ENCODE results near the gene MMS22L. TPM values are rescaled to one million over a fixed set of nuclear protein-coding genes. Genes with fewer than 3 reads are reported as not detected.

The MMS22L gene
- polyA plus RNA-seq, 1 donor from 2014 or later = 3.9 TPM

GRCh38 chr6:97288188-97288587 lies 5.2 kb upstream of the MMS22L start:
- H3K36me3 Mint-ChIP-seq = no peaks in the 10 kb centered on the region
- no peak overlapping the region for H3K4me3 Mint-ChIP-seq
- H3K9me3 Mint-ChIP-seq = peaks cover 0 to 9% (median 0%) of the 10 kb centered on the region in 3 donors
- H3K27me3 Mint-ChIP-seq = no peaks in the 10 kb centered on the region
- H3K4me1 Mint-ChIP-seq = peaks cover 4 to 9% (median 4%) of the 10 kb centered on the region in 3 donors
- H3K27ac Mint-ChIP-seq = no peak overlapping the region

GRCh38 chr6:97282238-97282725 lies 734 bp downstream of the MMS22L start:
- Mint-ChIP-seq H3K27ac (peak overlapping the region; percentile 33 to 95 (median 92)), H3K9me3 (no peaks in the 10 kb centered on the region), H3K4me3 (peak overlapping the region; percentile 95 to 100 (median 97)), H3K36me3 (peaks cover 2% of the 10 kb centered on the region), H3K4me1 (peaks cover 22 to 25% (median 24%) of the 10 kb centered on the region in 3 donors), H3K27me3 (no peaks in the 10 kb centered on the region)

- no peaks in the 10 kb centered on the region for H3K27me3 Mint-ChIP-seq
- H3K9me3 Mint-ChIP-seq = no peaks in the 10 kb centered on the region
- H3K27ac Mint-ChIP-seq = no peak overlapping the region
- peaks cover 3% of the 10 kb centered on the region for H3K36me3 Mint-ChIP-seq
- H3K4me1 Mint-ChIP-seq = peaks cover 22 to 25% (median 24%) of the 10 kb centered on the region in 3 donors
- H3K4me3 Mint-ChIP-seq = peak overlapping the region in 1 of 4 donors; percentile 100
These were observed 2.2 kb downstream of the MMS22L start for GRCh38 chr6:97280766-97281165.

GRCh38 chr6:97275804-97276203 lies 7.2 kb downstream of the MMS22L start:
- no peaks in the 10 kb centered on the region for H3K27me3 Mint-ChIP-seq
- no peak overlapping the region for H3K4me3 Mint-ChIP-seq
- no peak overlapping the region for H3K27ac Mint-ChIP-seq
- no peaks in the 10 kb centered on the region for H3K9me3 Mint-ChIP-seq
- H3K4me1 Mint-ChIP-seq = peaks cover 0 to 7% (median 0%) of the 10 kb centered on the region in 3 donors
- H3K36me3 Mint-ChIP-seq = peaks cover 14% of the 10 kb centered on the region

- Mint-ChIP-seq H3K4me1 (peaks cover 0 to 6% (median 4%) of the 10 kb centered on the region in 3 donors), H3K36me3 (peaks cover 26% of the 10 kb centered on the region), H3K27me3 (no peaks in the 10 kb centered on the region), H3K27ac (no peak overlapping the region), H3K9me3 (no peaks in the 10 kb centered on the region), H3K4me3 (no peak overlapping the region)
These were observed 13.2 kb downstream of the MMS22L start for GRCh38 chr6:97269821-97270220.

- H3K36me3 Mint-ChIP-seq = peaks cover 37% of the 10 kb centered on the region
- H3K27ac Mint-ChIP-seq = no peak overlapping the region
- H3K4me3 Mint-ChIP-seq = no peak overlapping the region
- H3K9me3 Mint-ChIP-seq = peaks cover 0 to 2% (median 0%) of the 10 kb centered on the region in 3 donors
- peaks cover 2 to 11% (median 6%) of the 10 kb centered on the region in 3 donors for H3K4me1 Mint-ChIP-seq
- no peaks in the 10 kb centered on the region for H3K27me3 Mint-ChIP-seq
These were observed 20.3 kb downstream of the MMS22L start for GRCh38 chr6:97262676-97263075.

GRCh38 chr6:97246842-97247241 lies 36.2 kb downstream of the MMS22L start:
- Mint-ChIP-seq H3K27ac (no peak overlapping the region), H3K27me3 (no peaks in the 10 kb centered on the region), H3K36me3 (peaks cover 14% of the 10 kb centered on the region), H3K4me1 (no peaks in the 10 kb centered on the region), H3K4me3 (no peak overlapping the region), H3K9me3 (peaks cover 2 to 13% (median 2%) of the 10 kb centered on the region in 3 donors)

- H3K36me3 Mint-ChIP-seq = peaks cover 17% of the 10 kb centered on the region
- no peak overlapping the region for H3K4me3 Mint-ChIP-seq
- no peak overlapping the region for H3K27ac Mint-ChIP-seq
- no peaks in the 10 kb centered on the region for H3K4me1 Mint-ChIP-seq
- H3K27me3 Mint-ChIP-seq = no peaks in the 10 kb centered on the region
- peaks cover 2 to 14% (median 7%) of the 10 kb centered on the region in 3 donors for H3K9me3 Mint-ChIP-seq
These were observed 42.8 kb downstream of the MMS22L start for GRCh38 chr6:97240222-97240621.

- H3K4me1 Mint-ChIP-seq = no peaks in the 10 kb centered on the region
- H3K36me3 Mint-ChIP-seq = peaks cover 16% of the 10 kb centered on the region
- H3K4me3 Mint-ChIP-seq = no peak overlapping the region
- no peak overlapping the region for H3K27ac Mint-ChIP-seq
- H3K27me3 Mint-ChIP-seq = no peaks in the 10 kb centered on the region
- peaks cover 0 to 5% (median 0%) of the 10 kb centered on the region in 3 donors for H3K9me3 Mint-ChIP-seq
These were observed 51.1 kb downstream of the MMS22L start for GRCh38 chr6:97231911-97232310.

GRCh38 chr6:97222903-97223302 lies 60.1 kb downstream of the MMS22L start:
- peak overlapping the region in 1 of 3 donors; percentile 15 for H3K27ac Mint-ChIP-seq
- no peaks in the 10 kb centered on the region for H3K9me3 Mint-ChIP-seq
- no peaks in the 10 kb centered on the region for H3K27me3 Mint-ChIP-seq
- peaks cover 8% of the 10 kb centered on the region for H3K36me3 Mint-ChIP-seq
- H3K4me3 Mint-ChIP-seq = no peak overlapping the region
- H3K4me1 Mint-ChIP-seq = peaks cover 0 to 3% (median 0%) of the 10 kb centered on the region in 3 donors

GRCh38 chr6:97218912-97219311 lies 64.1 kb downstream of the MMS22L start:
- Mint-ChIP-seq H3K27me3 (no peaks in the 10 kb centered on the region), H3K4me3 (no peak overlapping the region), H3K27ac (no peak overlapping the region), H3K9me3 (no peaks in the 10 kb centered on the region), H3K4me1 (peaks cover 0 to 4% (median 3%) of the 10 kb centered on the region in 3 donors), H3K36me3 (peaks cover 6% of the 10 kb centered on the region)

- no peaks in the 10 kb centered on the region for H3K27me3 Mint-ChIP-seq
These were observed 67.8 kb downstream of the MMS22L start for GRCh38 chr6:97215157-97215769.

GRCh38 chr6:97214671-97215070 lies 68.3 kb downstream of the MMS22L start:
- H3K4me3 Mint-ChIP-seq = no peak overlapping the region
- H3K27ac Mint-ChIP-seq = no peak overlapping the region
- H3K9me3 Mint-ChIP-seq = no peaks in the 10 kb centered on the region
- peaks cover 10% of the 10 kb centered on the region for H3K36me3 Mint-ChIP-seq
- H3K4me1 Mint-ChIP-seq = peaks cover 0 to 4% (median under 1%) of the 10 kb centered on the region in 3 donors
- H3K27me3 Mint-ChIP-seq = no peaks in the 10 kb centered on the region

More at GRCh38 chr6:97215157-97215769, 67.8 kb downstream of the MMS22L start:
- Mint-ChIP-seq H3K36me3 (peaks cover 10% of the 10 kb centered on the region), H3K4me3 (no peak overlapping the region), H3K27ac (no peak overlapping the region), H3K9me3 (no peaks in the 10 kb centered on the region), H3K4me1 (peaks cover 0 to 4% (median 3%) of the 10 kb centered on the region in 3 donors)

GRCh38 chr6:97207383-97207782 lies 75.6 kb downstream of the MMS22L start:
- Mint-ChIP-seq H3K36me3 (peaks cover 2% of the 10 kb centered on the region), H3K27me3 (no peaks in the 10 kb centered on the region), H3K4me1 (no peaks in the 10 kb centered on the region), H3K27ac (peak overlapping the region in 1 of 3 donors; percentile 1), H3K4me3 (no peak overlapping the region), H3K9me3 (no peaks in the 10 kb centered on the region)

GRCh38 chr6:97205966-97206365 lies 77.0 kb downstream of the MMS22L start:
- Mint-ChIP-seq H3K27me3 (no peaks in the 10 kb centered on the region), H3K4me3 (no peak overlapping the region), H3K9me3 (no peaks in the 10 kb centered on the region), H3K27ac (no peak overlapping the region), H3K36me3 (no peaks in the 10 kb centered on the region), H3K4me1 (no peaks in the 10 kb centered on the region)

- H3K27me3 Mint-ChIP-seq = no peaks in the 10 kb centered on the region
These were observed 79.7 kb downstream of the MMS22L start for GRCh38 chr6:97203343-97203742.

More at GRCh38 chr6:97203343-97203742, 79.7 kb downstream of the MMS22L start:
- Mint-ChIP-seq H3K27ac (no peak overlapping the region), H3K4me1 (no peaks in the 10 kb centered on the region), H3K4me3 (no peak overlapping the region), H3K36me3 (peaks cover 3% of the 10 kb centered on the region), H3K9me3 (no peaks in the 10 kb centered on the region)

Measured in IgD-negative memory B cell (primary cell).